ENCODE data around the gene DDX1.
A peak's percentile ranks its signal among the peaks of the same experiment; 100 is the strongest.

The DDX1 gene

DNA sequence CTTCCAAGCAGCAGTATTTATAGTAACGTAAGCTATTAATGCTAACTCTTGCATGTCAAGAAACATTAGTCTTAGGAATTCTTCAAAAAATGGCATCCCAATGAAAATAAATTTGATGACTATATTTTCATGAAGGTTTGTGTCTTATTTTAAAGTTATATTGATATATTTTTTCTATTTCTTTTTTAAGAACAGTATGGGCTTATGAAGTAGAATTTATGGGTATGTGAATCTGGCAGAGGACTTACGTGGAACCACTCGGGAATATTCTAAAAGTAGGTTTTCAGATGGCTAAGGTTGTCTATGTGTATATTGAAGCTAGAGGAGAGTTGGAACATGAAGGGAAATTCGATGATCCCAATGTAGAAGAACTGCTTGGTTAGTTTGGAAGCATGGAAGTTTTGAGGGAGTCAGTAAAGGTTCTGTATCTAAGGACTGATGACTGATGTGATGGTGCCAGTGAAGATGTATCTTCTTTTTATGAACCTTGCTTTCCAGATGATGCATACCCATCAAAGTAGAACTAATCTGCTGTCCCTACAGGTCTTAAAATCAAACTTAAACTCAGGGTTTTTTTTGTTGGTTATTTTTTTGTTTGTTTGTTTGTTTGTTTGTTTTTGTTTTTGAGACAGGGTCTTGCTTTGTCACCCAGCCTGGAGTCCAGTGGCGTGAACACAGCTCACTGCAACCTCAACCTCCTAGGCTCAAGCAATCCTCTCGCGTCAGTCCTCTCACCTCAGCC is 39.5 kb downstream of the DDX1 start:
- DNase-seq: no peak

DNA sequence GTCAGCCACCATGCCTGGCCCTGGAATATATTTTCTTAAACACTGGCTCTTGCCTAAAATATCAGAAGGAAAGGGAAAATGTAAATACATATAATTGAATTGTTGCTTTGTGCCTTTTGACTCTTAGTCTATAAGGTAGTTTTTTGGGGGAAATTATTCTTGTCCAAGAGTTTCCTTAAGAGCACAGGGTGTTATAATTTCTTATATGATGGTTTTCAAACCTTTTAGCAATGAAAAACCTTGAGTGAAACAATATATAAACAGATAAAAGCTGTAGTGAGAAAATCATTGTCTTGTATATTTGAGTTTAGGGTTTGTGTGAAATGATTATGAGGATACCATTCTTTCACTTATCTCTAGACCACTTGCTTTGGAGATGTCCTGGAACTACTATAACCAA is 40.2 kb downstream of the DDX1 start:
- DNase-seq: no peak

DNA sequence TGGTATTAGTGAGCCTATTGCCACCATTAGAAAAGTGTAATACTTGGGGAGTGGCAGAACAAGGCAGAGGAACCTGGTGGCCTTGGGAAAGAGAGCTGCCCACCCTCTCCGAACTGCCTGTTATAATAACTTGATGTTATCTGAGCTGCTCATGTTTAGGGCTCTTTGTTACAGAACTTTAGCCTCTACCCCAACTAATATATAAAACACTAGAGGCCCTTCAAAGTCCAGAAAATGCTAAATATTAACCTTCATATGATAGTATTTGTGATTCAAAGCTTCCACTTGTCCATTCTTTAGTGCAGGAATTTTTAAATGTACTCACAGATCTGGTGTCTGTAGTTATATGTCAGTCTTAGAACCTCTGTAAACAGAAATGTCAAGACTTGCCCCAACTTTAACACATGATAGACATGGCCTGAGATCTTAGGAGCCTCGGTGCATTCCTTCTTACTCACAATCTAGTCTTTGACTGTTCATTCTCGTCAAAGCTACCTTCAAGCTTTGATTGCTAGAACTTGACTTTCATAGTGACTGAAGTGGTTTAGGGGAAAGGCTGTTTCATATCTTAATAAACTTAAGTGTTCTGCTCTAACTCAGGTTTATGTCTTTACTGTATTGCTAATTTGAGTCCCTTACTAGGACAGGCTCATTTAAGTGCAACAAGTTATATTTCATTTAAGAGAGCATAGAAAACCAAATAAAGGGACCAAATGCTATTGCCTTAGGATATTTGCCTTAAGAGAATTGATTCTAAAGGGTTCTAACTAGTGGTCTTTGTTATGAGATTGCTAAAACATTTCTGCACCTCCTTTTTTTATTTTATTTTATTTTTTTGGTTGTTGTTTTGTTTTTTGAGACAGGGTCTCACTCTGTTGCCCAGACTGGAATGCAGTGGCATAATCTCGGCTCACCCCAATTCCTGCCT is 41.6 kb downstream of the DDX1 start:
- DNase-seq: no peak

DNA sequence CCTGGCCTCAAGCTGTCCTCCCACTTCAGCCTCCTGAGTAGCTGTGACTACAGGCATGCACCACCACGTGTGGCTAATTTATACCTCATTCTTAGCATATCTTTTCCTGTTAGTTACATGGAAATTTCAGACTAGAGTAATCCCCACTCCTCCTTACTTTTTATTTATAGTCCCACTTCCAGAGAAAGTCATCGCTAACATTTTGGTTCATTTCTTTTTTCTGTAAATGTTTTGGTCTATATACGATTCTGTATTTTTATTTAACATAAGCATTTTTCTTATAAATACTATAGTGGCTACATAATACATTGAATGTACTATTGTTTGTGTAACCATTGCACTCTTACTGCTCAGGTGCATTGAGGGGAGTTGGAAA is 42.3 kb downstream of the DDX1 start:
- no peak for DNase-seq

DNA sequence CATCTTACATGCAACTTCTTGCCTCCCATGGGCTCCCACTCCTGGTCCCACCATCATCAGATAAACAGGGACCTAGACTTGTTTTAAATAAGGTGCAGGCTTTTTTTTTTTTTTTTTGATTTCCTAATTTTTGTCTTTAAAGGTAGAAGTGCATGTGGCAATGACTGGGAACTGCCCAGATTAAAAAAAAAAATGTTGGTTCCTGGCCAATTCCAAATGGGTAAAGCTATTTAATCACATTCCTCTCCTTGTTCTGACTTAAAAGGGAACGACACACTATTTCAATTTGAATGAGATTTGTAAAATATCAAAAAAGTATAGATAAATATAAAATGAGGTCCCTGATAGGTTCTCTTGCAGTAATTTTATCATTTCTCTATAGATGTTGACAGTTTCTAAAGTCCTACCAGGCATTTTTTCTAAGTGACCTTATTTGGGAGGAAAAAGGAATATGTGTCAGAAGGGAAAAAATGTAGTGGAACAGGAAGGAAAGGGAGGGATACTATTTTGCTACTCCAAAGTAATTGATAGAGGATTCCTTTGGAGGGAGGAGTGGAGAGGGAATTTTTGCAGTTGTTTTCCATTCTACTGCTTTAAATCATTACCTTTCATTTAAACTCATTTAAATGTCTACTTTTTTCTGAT is 43.3 kb downstream of the DDX1 start:
- no peak for DNase-seq

DNA sequence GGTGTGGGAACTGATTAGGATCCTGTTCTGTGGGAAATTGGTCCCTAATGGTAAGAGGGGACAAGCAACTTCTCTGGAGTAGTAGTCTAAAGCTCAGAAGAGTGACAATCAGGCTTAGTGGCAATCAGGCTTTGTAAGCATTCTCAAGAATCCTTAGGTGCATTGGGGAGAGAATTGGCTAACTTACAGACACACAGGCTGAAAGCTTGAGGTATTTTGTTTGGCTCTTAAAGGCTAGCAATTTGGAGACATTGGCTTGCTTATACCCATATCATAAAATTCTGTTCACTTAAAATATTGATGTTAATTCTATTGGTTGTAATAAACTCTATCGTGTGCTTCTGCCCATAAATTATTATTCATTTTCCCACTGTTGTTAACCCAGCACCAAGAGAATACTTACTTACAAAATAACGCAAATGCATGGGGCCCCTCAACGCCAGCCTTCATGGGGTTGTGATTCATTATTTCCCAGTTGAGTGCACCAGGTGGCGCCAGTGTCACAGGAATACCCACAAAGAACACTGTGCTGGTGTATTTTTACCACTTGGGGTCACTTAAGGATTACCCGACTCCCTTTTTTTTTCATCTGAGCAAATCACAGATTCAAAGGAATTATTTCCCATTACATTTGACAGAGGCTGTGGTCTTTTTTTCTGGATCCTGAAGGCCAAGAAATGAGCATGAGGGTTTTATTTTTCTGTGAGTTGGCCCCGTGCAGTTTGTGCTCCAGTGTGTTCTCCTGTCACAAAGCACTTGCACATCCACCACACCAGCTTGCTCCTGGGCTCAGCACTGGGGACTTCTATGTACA is 45.5 kb downstream of the DDX1 start:
- peak; percentile 61 for DNase-seq

DNA sequence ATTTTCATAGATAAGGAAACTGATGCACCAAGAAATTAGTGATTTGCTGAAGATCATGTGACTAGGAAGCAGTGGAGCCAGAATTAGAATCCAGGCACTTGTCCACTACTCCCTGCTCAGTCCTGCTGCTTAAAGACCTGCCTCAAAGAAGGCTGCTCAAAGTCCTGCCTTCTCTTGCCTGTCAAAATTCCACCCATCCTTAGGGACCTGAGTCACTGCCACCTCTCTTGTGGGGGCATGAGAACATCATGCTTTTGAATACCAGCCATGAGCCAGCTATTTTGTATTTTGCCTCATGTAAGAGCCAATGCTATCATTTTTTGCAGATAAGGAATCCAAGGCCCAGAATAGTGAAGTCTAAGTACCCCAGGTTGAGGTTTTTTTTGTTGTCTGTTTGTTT is 47.1 kb downstream of the DDX1 start:
- no peak for DNase-seq

DNA sequence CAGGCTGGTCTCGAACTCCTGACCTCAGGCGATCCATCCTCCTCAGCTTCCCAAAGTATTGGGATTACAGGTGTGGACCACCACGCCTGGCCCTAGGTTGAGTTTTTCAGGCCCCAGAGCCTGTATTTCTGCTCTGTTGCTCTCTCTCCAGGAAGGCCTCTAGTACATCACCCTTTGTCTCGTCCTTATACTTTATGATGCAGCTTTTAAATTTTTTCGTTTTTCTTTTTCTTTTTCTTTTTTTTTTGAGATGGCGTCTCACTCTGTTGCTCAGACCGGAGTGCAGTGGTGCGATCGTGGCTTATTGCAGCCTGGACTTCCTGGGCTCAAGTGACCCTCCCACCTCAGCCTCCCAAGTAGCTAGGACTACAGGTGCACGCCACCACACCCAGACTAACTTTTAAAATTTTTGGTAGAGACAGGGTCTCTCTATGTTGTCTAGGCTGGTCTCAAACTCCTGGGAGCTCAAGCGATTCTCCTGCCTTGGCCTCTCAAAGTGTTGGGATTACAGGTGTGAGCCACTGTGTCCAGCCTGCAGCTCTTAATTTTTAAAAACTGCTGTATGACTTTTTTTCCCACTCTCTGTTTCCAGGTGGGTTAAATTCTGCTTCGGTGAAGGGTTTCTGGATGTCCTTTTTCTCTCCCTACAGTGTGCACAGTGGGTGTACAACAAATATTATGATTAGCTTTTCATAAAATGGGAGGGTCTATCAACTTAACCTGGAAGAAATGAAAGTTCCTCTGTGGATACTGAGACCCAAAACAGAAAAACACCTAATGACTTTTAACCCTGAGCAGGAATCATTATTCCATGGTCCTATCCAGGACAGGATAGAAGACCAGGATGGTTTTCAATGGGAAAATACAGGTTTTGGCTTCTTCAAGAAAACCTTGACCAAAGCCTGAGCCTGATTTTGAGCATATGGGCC is 47.9 kb downstream of the DDX1 start:
- DNase-seq: no peak

DNA sequence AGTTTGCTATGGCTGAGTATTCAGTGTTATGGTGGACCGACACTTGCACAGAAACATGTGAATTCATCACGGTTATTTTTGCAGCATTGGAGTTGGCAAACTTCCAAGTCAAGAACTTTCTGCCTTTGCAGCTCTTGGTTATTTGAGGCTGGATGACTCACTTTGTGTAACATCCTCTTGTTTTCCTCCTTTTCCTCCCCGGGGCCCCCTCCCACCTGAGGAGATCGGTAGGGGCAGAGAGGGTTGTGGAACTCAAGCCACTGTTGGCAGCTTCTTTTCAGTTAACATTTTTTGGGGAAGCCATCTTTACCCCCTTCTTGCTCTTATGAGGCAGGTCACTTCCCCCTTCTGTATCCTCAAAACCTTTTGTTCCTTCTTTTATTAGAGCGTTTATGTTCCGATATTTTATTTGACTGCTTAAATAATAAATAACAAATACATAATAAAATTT is 48.6 kb downstream of the DDX1 start:
- no peak for DNase-seq

DNA sequence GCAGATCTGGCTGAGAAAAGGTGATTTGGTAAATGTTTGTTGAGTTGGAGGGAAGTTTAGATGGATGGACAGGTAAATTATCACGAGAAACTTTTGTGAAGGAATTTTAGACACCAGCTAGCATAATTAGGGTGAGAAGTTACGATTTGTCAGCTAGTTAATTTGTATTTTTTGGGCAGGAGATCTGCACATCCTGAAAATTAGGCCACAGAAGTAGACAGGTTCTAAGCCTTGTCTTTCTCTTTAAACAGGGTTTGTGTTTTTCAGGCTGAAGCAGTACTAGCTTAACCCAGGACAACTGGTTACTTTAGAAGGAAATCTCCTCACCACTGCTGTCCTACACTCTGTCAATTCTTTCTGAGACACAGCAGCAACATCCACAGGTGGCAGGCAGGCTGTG is 49.1 kb downstream of the DDX1 start:
- no peak for DNase-seq

DNA sequence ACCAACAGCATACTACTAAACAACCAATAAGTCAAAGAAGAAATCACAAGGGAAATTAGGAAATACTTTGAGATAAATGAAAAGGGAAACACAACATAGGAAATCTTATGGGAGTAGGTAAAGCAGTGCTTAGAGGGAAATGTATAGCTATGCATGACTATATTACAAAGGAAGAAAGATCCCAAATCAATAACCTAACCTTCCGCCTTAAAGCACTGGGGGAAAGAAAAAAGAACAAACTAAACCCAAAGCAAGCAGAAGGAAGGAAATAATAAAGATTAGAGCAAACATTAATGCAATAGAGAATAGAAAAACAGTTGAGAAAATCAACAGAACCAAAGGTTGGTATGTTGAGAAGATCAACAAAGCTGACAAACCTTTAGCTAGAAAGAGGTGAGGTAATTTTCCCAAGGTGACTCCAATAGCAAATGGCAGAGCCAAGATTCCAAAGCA is 49.9 kb downstream of the DDX1 start:
- no peak for DNase-seq

DNA sequence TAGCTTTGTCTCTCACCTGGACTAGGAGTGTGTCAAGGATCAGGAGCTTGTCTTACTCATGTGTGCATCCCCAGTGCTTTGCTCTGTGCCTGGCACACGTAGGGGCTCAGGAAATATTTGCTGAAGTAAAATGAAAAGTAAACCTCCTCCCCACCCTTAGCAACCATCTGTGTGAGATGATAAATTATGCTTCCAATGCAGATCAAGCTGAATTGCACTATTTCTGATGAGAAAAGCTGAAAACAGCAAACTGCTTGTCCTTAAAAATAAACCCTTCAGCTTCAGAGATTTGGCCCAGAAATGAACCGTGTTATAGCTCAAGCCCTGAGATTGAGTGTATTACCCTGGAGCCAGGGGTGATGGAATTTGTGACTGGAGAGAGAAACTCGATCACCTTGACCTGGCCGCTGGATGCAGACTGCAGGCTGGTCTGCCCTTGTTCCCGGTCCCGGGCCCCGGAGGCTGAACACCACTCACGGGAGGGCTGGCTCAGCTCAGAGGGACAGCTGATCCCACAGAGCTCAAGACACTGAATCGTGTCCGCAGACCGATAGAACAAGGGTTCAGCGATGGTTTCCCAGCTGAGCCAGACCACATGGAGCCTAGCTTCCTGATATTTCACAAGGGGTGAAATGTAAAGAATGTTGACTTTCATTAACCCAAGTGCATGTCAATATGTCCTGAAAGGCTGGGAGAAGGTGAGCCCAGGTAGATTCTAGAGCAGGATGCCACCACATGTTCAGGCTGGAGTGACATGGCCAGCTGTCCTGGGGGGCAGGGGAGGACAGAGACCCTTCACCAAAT is 50.5 kb downstream of the DDX1 start:
- DNase-seq: no peak

DNA sequence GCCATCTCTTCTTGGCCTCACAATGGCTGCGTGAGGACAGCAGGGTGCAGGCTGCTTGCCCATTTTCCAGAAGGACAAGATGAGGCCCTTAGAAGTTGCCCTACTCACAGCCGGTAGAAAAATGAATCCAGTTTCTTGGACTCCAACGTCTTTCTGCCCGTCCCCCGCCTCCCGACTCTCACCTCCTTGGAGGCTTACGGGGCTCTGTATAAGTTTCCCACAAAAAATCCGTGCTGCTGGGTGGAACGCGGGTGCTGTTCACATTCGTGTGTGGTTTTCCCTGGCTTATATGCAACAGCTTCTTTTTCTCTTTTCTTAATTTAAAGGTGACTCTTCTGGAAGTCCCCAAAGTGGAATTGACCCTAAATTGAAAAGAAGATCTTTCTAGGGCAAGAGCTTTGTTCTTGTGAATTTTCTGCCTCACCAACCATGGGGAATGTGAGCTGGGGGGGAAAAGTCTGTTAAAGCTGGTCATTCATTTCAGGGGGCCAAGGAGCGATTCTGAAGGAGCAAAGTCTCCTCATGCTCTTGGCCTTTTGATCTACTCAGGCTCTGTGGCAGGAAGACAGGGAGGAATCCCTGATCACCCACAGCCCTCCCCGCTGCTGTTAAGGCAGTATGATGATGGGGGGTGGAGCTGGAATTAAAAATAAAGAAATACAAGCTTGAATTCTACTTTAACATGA is 51.3 kb downstream of the DDX1 start:
- no peak for DNase-seq

DNA sequence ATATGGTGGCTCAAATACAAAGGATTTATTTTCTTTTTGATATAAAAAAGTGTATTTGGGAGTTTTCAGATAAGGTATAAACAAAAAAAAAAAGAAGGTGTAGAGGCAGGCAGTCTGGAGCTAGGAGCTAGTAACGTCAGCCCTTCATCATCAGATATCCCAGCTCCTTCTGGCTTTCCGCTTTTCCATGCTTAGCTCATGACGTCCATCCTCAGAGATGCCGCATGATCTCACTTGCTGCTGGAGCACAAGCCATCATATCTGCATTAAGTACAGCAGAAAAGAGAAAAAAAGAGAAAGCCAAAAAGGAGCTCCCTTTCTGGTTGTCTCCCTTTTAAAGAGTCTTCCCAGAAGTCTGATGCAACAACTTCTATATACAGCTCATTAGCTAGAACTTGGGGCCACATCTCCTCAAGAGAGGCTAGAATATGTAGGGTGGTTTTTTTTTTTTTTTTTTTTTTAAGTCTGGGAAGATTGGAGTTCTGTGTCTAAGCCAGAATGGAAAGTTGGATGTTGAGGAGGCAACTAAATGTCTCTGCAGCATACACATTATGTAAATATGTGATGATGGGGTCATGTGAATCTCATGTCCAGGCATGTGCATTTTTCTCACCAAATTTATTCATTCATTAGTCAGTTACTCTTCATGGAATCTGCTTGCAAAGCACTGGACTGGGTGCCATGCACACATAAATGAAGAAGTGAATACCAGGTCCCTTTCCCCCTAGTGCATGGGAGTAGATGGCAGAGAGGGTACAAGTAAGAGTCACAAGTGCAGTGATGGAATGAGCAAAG is 52.3 kb downstream of the DDX1 start:
- DNase-seq: no peak

DNA sequence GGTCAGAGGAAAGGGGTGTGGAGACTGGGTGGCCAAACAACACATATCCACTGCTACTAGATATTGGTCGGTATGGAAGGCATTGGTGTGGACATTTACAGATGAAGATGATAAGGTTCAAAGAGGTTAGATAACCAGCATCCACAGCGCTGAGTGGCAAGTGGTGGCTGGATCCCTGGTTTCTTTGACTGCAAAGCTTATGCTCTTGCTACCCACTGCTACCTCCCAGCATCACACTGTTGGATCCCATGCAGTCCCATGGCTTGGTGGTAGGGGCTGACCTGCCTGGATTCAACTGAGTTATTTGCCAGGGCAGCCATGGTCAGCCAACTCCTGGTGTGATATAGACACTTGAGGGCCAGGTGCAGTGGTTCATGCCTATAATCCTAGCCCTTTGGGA is 53.6 kb downstream of the DDX1 start:
- DNase-seq: no peak

DNA sequence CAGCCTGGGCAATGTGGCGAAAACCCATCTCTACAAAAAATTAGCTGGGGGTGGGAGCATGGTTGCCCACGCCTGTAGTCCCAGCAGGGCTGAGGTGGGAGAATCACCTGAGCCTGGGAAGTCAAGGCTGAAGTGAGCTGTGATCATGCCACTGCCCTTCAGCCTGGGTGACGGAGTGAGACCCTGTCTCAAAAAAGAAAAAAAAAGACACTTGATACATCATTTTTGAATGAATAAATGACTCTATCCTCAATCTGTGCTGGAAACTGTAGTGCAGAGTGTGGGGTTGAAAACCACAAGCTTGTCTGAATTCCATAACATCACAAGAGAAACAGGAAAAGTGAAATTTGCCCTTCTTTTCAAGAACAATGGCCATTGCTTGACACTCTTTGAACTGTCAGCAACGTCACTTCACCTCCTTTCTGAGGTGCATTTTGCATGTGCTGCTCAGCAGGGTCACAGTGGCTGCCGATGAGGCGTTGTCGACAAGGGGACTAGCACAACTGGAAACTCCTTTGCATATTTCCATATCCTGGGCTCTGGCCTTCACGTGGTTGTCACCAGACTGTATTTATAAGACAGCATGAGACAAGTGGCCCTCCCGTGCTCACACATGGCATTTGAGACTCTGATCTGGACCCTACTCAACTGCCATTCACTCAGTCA is 54.2 kb downstream of the DDX1 start:
- no peak for DNase-seq

DNA sequence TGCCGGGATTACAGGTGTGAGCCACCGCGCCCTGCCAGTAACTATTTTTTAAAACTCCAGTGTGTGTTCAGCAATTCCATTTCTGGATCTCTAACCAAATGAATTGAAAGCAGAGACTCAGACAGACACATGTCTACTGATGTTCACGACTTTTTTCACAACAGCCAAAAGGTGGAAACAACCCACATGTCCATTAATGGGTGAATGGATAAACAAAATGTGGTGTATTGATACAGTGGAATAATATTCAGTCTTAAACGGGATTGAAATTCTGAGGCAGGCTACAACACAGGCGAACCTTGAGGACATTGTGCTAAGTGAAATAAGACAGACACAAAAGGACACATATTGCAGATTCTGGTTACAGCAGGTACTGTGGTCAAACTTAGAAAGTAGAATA is 55.0 kb downstream of the DDX1 start:
- DNase-seq: no peak
